DOHH2 (cell line): ENCODE data around the gene DAP.

ENCODE experiments used
- CTCF ChIP-seq: fragments of 200-600 bp; sonication (generic); IDR thresholded peaks from one replicate; pipeline ENCODE4 v1.5.1; 2014; ENCODE audit warnings: antibody characterized with exemption, mild to moderate bottlenecking, low read depth, low read length; ENCODE audit not compliant: poor library complexity, severe bottlenecking
- EZH2phosphoT487 ChIP-seq: fragments of 200-600 bp; sonication (generic); IDR thresholded peaks from 2 replicates; pipeline ENCODE4 v1.6.1; 2017; ENCODE audit warnings: borderline replicate concordance, mild to moderate bottlenecking, antibody characterized with exemption, low read length, moderate library complexity, mixed read lengths

GRCh38 chr5:10723514-10723913 lies 37.5 kb downstream of the DAP start:
- TF ChIP-seq CTCF (no peak), EZH2phosphoT487 (no peak)
